ENCODE measurements around the gene EYS.
"Not testable (repeated sequence)": the region's sequence is repeated elsewhere in the genome, so short reads cannot be mapped to it uniquely, and the experiment has no call there.

Gene EYS

DNA sequence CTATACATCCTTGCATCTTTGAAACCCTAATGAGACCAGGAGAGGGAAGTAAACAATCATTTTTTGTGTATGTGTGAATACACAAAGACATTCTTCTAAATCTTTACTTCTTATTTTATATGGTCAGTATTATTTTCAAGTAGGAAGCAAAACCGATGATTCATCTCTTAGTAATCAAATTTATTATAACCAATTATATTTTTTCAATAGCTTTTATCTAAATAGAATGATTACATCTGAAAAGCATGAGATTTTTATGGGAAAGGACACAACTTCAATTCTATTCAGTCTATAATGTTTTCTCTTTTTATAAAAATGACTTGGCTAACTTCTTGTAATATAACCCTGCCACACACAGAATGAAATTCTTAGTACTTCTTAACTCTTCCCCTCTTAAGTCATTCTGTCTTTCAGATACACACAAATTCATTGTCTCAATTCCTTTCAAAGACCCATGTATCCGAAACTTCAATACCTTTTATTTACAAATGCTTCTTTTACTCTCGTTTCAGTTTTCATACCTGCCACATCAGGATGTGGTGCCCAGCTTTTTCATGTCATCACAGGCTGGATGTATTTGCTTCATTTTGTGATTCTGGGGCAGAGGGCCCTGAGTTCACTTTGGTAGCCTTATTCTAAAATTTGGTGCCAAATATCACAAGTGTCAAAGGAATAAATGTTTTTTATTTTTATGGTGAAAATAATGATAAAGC, 1844.4 kb downstream of the EYS start:
- no peak for DNase-seq

DNA sequence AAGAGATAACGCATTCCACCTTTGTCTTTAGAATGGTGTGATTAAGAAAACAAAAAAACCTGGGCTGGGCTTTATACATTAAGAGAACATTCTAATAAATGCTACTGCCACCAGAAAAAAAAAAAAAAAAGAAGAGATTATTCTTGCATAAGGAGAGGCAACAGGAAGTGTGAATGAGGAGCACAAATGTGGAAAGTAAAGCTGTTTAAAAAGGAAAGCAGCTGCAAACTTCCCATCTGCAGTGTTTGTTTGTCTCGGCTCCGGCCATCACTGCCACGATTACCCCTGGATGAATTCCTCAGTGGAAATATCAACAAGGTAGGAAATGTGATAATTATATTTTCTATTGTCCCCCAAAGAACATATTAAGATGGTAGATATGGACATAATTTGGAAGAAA, 1847.5 kb downstream of the EYS start:
- no peak for DNase-seq

DNA sequence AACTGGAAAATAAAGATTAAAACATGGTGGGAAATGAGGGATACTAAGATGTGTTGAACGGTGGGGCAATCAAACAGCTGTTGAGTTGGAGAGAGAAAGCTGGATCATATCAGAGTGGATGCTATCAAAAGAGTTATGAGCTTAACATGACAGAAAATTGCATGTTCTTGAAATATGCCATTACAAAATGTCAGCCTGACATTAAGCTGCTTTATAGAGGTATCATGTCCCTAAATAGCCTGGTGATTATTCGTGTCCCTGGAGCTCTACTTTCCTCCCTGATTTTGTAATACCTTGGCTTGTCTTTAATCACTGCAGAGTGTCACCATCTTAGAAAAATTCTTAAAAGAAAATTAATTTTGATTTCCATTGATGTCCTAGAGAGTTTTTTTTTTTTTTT, 1848.3 kb downstream of the EYS start:
- no peak for DNase-seq

DNA sequence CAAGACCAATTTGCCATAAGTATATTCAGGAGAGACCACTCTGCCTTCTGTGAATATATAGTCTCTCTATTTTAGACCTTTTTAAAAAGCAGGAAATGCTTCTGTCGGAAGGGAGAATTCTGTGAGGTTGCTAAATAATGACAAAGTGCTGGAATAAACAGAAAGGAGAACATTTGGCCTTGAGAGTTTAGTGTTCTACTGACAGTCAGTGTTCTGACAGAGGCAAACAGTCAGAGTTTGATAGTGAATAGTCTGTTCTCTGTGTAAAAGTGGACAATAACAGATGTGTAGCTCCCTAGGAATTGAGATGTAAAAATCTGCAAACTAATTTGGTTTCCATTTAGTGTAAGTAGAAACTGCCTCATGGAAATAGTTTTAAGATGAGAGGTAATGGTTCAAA, 1850.8 kb downstream of the EYS start:
- no peak for DNase-seq

DNA sequence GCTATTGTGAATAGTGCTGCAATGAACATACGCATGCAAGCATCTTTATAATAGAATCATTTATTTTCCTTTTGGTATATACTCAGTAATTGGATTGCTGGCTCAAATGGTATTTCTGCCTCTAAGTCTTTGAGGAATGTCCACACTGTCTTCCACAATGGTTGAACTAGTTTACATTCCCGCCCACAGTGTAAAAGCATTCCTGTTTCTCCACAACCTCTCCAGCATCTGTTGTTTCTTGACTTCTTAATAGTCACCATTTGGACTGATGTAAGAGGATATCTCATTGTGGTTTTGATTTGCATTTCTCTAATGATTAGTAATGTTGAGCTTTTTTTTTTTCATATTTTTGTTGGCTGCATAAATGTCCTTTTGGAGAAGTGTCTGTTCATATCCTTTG, 1862.7 kb downstream of the EYS start:
- no peak for DNase-seq

DNA sequence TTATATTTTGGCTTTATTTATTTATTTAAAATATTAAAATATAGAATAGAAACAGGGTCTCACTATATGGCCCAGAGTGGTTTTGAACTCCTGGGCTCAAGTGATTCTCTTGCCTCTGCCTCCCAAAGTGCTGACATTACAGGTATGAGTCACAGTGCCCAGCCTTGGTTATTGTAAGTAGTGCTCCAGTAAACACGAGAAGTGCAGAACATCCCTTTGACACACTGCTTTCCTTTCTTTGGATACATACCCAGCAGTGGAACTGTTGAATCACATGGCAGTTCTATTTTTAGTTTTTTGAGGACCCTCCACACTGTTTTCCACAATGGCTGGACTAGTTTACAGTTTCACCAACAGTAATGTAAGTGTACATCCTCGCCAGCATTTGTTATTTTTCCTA, 1867.5 kb downstream of the EYS start:
- DNase-seq, result no peak

DNA sequence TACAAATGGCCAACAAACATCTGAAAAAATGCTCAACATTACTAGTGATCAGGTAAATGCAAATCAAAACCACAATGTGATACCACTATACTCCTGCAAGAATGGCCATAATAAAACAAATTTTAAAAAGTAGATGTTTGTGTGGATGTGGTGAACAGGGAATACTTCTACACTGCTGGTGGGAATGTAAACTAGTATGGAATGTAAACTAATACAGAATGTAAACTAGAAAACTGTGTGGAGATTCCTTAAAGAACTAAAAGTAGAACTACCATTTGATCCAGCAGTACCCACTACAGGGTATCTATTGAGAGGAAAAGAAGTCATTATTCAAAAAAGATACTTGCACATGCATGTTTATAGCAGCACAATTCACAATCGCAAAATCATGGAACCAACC, 1878.3 kb downstream of the EYS start:
- not testable (repeated sequence) for DNase-seq

DNA sequence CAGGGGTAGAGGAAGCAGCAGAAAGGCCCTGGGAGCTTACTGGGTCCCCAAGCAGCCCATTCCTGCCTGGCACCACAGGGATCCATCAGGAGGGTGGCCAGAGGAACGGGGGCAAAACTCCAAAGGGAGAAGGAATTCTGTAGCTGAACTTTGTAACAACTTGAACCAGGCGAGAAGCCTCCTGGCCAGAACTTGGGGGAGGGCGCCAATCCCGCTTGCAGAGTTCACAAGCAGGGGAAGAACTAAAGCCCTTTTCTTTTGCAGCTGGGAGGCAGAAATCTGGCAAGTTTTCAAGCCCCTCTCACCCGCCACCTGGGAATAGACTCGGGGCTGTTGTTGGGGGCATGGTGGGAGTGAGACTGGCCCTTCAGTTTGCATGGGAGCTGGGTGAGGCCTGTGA, 1882.3 kb downstream of the EYS start:
- DNase-seq, result no peak

DNA sequence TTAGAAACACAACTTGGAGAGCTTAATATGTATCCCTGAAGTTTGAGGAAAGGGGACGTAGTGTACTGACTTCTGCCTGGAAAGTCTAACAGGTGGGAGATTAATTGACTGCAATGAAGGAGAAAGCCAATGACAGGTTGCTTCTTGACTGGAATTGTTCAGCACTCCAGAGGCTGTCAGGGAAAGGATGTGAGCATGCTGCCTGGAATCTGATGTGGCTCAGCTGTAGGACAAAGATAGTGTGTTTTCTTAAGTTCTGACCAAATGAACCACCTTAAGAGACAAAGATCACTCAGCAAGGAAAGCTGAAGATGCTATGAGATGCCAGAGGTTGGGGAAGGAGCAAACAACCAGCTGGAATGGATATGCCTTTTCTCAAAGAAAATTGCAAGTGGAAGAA, 1885.6 kb downstream of the EYS start:
- DNase-seq, result no peak

DNA sequence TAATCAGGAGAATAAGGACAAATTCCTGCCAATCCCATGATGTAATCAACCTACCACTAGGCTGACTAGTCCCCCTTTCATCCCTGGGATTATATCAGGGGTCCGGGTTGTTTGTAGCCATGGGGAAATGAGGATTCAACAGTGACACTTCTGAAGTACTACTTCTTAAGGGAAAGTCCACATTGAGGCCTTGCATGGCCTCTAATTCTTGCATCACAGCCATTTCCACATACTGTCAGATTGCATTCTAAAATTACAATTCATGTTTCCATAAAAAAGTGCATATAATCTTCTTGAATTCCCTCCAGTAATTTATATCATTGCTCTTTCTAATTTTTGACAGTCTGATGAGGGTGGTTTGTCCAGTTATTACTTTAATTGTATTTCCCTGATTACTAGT, 1887.2 kb downstream of the EYS start:
- DNase-seq, result no peak

DNA sequence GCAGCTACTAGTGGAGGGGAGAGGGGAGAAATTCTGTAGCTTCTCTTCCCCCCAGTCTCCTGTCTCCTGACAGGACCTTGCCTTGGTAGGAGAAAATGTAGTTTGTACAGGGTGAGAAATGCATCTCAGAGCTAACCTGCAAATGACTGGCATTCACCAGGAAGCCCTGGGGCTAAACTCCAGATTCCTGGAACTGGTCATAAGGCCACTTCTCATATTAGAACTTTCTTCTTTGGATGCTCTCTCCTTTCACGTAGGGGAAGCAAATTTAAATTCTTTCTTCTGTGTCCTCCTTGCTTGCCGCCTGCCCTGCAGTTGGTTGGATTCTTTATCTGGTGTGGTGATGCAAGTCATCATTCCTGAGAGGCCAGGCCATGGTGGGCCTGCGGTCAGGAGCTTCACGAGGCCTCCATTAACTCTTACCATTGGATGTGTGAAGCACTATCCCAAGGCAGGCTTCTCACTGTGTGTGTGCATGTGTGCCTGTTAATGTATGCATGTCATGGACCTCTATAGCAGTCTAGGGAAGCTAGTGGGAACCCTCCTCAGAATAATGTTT, 1889.5 kb downstream of the EYS start:
- DNase-seq, result no peak

DNA sequence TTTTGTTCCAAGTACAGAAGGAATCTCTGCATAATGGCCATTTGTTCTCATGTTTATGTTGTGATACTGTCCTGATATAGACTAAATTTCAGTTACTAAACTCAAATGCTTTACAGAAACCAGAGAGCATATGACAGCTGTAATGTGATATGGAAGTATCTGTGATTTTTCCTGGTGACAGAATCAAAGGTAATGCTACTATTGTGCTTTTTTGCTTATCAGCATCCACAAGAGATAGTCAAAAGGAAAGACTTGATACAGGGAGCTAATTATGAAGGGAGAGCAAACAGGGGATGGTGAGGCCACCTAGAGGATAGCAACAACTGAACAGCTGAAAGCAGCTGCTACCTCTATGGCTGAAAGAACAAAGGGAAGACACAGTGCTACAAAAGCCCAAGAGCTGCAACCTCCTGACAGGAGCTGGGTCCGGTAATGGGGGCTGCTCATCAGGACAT, 1890.0 kb downstream of the EYS start:
- no peak for DNase-seq

DNA sequence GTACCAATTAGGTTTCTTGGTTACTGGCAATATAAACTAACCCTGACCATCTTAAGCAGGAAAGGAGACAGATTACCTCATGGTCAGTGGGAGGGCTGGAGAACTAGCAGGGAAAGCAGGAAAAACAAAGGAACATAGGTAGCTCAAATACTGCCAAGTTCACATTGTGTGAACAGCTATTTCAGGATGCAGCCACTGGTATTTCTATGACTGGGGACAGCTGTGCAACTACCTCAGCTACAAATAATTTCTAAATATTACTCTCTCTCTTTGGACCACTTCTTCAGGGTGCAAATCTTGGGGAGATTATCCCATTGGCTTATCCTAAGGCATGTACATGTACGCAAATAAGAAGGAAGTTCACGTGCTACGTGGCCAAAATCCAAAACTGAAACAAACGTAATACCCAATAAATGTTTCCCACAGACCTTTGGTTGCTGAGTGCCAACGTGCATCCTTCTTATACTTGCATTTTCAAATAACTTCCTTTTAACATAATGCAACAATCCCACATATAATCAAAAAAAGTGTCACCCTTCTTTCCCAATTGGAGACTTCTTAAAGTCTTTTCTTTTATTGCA, 1890.5 kb downstream of the EYS start:
- DNase-seq, result no peak

DNA sequence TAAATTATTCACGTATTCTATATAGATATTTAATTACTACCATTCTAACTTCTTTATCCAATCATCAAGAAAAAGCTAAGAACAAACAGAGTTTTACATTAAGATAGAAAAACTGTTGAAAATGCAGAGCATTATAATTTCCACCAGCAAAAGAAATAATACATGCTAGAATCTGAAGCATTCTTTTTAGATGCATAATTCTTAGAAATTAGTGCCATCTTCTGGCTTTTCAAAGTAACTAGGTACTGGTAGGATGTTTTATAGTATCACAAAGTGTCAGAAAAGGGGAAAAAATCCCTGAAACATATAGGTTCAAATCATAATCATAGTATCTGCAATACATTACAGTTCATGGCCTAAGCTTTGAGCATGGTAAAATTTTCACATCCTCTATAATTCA, 1892.6 kb downstream of the EYS start:
- no peak for DNase-seq

DNA sequence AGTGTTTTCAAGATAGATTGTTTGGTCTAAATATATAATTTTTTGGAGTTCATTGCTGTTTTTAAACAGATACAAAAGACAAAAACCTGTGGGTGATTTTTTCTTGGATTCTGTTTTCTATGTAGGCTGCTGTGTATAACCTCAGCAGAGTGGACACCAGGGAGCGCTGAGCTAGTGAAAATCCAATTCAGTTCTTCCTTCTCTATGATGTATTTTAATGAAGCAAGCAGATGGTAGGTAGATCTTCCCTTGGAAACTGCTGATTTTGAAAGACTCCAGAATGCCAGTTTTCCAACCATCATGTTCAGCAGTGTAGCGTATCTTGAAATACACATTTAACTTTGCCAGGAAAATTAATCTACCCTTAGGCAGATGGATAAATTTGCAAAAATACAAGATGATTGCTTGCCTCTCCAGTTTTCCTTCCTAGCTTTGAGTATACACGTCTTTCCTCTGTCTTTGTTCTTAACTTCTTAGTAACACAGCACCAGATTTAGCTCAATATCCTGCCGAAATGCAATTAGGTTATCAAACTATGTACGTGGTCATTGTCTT, 1893.4 kb downstream of the EYS start:
- DNase-seq, result no peak

DNA sequence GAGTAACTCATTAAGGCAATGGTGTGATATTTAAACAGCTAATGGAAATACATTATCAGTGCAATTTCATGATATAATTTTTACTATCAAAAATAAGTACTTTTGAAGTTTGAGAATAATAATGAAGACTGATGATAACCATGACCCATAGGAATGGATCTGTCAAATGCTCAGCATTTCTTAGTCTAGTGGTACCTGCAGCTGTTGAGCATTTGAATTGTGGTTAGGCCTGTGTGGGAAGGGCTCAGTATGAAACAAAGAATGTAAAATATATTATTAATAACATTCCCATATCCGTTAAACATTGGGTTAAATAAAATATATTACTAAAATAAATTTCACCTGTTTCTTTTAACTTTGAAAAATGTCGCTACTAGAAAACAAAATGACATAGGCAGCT, 1898.5 kb downstream of the EYS start:
- DNase-seq, result no peak

DNA sequence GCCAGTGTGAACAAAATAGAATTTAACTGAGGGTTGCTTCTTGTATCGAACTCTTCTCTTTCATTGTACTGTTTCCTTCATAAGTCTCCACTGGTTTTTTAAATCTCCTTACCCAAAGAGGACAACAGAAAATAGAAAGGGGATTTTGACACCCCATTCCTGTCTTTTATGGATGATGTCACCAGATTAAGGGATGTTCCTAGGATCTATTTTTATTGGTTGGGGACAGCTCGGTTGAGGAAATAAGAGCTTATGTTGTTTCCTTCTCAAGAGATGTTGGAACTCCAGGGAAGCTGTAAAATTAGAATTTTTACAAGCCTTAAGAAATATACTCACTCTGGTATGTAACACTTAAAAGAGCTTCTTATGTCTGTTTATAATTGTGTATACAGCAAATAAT, 1900.0 kb downstream of the EYS start:
- no peak for DNase-seq

DNA sequence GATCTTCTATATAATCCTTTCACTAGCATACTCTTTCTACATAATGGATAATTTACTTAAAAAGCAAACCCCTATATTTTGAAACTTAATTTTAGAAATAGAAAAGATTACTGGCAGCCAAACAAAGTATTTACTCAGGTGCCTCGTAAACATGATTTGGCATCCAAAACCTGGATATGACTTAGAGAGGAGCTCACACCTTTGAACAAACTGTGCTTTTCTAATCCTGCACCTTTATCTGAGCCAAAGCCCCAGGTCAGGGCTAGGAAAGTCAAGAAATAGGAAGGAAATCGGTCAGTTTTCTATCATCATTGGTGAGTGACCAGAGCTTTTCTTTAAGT, 1900.5 kb downstream of the EYS start:
- no peak for DNase-seq

DNA sequence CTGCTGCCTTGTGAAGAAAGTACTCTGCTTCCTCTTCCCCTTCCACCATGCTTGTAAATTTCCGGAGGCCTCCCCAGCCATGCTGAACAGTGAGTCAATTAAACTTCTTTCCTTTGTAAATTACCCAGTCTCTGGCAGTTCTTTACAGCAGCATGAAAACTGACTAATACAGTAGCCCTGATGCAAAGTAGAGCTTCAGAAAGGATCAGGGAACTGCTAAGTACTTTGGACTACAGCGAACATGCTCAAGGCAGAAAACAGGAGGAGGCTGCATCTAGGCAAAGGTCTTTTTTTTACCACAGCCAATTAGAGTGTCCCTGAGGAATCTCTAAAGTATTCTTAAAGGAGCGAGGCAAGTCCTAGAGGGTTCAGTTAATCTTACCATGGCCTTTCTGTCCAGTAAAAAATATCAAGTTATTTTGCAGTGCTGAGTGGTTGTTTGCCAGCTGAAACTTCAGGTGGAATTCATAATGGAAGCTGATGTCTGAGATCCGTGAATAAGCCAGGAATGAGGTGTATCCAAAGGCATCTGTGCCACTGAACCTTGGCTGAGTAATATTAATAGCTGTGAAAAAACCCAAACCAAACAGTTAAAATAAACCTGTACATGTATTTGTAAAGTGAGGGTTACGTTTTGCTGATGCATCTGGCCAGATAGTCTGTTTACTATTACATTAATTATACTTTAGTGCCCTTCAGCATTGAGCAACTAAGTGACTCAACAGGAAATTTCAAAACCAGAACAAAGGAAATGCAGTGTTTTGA, 1901.0 kb downstream of the EYS start:
- DNase-seq, result no peak

DNA sequence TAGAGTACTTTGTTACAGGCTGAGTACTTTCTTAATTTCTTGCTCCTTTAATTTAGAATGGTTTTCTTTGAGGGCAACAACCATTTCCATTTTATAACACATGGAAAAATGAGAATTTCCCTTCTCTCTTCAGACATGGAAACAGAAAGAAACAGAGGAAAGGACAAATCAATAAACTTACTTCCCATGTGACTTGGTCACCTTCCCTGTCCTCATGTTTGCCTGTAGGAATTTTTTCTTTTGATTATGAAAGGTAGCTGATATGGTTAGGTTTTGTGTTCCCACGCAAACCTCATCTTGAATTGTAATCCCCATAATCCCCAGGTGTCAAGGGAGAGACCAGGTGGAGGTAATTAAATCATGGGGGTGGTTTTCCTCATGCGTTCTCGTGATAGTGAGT, 1901.7 kb downstream of the EYS start:
- no peak for DNase-seq

DNA sequence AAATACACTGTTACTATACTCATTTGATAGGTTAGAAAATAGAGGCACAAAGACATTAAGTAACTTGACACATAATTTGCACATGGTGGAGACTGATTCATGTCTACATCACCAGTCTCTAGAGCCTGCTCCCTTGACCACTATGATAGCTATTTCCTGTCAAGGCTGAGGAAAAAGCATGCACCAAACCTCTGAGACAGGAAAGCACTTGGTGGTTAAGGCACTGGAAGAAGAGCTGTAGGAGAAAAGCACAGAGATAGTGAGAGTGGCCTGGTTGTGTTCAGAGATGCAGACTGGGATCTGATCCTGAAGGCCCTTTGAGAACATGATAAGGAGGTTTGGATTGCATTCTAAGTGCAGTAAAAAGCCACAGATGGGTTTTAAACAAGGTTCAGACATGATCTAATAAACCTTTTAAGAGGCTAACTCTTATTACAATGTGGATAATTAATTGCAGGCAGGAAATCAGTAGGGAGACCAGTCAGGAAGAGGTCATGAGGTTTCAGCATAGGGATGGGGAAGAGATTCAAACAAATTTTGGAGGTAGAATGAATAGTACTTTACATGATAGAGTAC, 1902.6 kb downstream of the EYS start:
- DNase-seq, result no peak

DNA sequence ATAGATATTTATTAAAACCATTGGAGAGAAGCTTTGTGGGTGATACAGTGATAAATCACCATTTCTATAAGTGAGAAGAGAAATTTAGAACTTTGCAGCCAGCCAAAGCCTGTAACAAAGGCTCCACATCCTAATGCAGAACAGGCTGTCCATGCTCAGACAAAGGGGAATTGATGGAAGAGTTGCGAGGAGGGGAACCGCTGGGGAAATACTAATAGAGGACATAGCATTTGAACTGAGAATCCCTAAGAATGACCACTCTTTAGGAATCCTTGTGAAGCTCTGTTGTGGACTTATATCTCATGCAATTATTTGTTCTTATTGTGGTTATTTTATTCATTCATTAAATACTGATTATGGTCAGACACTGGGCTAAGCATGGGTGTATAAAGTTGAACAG, 1903.7 kb downstream of the EYS start:
- DNase-seq, result no peak

DNA sequence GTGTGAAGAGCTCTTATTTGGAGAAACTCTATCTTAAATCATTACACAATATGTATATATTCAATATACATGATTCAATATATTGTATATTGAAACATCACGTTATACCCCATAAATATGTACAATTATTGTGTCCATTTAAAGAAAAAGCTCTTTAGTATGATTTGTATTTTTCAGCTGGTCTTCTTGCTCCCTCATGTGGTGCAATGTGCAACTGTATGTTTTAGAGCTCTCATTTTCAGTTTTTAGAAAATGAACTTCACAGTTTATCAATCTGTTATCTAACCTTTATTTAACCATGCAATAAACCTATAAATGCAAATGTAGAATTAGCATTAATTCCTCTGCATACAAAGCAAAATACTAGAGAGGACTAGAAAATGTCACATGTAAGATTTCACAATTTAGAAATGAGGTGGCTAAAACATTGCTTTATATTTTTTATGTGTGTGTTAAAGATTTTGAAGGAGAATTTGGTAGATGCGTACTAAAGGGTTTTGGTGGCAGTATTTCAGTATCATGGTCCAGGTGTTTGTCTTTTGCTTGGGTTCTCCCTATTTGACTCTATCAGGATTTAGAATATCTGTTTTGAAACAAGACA, 1904.3 kb downstream of the EYS start:
- DNase-seq, result no peak

All from activated T-cell treated with anti-CD3 and anti-CD28 coated beads, Interleukin-2, amount 50 U/mL, for 1 hour (primary cell).